Stimulated activated CD4-positive, alpha-beta T cell treated with anti-CD3 and anti-CD28 coated beads, Interleukin-1b, Interleukin-23, amount 100 ng/mL, for 48 hours (primary cell): ENCODE measurements around the gene ARF1.

Source experiments
- DNase-seq: peaks from one replicate; pipeline ENCODE4 v3.0.0-alpha.2; 2020

Gene ARF1

DNA sequence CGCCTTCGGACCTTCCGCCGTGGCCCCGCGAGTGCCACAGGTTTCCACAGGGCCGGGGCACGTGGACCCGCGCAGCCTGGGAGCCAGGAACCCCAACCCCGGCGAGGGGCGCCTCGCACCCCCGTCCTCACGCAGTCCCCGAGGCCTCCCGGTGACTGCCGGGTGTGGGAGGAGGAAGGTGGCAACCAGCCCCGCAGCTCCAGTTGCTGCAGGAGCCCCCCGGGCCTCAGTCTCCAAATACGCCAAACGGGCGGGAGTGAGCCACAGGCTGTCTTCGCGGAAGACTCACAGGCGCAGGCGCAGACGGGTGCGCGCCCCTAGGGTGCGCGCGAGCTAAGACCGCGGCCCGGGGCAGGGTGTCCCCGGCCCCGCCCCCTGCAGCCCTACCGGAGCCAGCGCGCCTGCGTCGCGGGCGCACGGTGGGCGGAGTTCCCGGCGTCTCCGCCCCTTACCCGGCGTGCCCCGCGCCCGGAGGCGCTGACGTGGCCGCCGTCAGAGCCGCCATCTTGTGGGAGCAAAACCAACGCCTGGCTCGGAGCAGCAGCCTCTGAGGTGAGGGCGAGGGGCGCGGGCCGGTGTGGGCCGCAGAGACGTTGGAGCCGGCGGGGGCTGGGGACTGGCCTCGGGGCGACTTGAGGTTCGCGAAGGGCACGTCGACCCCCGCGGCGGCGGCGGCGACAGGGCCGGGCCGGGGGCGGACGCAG is at the start of gene ARF1:
Gene ARF1 (plus strand): TSS at position 495 of the 704 bp plus-strand sequence. CDS start 14,407 bp downstream, outside the sequence.
- DNase-seq: peak; percentile 92

DNA sequence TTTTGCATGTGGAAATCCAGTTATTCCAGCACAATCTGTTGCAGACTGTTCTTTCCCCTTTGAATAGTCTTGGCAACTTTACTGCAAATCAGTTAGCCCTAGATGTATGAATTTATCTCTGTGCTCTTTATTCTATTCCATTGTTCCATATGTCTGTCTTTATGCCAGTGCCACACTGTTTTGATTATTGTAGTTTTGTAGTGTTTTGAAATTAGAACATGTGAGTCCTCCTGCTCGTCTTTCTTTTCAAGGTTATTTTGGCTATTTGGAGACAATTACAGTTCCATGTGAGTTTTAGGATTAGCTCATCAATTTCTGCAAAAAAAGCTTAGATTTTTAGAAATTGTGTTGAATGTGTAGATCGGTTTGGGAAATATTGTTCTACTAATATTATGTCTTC is 49.1 kb upstream of the ARF1 start:
- no peak for DNase-seq

DNA sequence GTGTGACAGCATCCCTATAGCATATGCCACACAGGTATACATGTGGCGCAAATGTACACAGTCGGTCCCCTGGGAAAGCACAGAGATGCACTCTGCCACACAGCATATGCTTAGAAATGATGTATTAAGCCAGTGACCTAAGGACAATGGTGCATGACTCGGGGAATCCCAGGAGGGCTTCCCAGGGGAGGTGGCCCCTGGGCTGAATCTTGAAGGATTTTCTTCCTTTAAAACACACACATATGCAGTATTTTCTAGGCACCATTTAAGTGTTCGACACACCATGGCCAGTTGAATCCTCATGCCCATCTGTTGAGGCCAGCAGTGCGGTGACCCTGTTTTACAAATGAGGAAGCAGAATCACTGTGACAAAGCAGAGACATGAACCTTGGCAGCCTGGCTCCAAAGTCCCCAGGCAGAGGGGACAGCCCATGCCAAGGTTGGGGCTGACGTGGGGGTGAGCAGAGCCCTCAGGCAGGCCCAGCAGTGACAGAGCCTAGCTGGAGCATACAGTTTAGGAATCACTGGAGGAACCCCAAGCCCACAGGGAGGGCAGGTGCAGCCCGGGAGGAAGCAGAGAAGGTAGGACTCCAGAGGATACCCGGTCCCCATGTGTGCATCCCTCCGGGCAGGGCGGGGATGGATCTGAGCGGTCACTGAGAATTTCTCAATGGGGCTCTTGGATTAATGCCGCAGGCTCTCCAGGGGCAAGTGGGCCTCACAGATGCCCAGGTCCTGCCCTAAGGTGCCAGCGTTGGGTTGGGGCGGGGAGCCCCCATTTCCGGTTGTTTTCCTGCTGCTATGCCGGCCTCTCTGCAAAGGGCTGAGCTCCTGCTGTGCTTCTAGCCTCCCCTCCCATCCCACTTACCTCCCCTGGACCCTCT is 47.3 kb upstream of the ARF1 start:
- no peak for DNase-seq

DNA sequence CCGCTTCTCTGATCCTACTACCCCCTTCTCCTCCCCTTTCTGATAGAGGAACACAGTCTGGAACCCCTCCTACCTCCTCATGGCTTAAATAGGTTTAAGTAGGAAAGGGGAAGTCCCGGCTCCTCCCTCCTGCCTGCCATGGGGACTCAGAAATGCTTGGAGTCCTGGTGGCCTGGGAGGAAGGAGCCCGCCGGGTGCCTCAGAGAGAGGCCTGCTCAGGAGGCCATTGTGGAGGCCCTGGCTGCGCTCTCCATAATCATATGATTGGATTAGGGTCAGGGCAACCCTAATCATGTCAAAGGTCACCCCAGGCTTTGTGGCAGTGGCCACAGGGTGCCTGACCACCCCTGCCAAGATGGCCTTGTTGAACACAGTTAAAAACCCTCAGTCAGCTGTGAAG is 46.7 kb upstream of the ARF1 start:
- no peak for DNase-seq

DNA sequence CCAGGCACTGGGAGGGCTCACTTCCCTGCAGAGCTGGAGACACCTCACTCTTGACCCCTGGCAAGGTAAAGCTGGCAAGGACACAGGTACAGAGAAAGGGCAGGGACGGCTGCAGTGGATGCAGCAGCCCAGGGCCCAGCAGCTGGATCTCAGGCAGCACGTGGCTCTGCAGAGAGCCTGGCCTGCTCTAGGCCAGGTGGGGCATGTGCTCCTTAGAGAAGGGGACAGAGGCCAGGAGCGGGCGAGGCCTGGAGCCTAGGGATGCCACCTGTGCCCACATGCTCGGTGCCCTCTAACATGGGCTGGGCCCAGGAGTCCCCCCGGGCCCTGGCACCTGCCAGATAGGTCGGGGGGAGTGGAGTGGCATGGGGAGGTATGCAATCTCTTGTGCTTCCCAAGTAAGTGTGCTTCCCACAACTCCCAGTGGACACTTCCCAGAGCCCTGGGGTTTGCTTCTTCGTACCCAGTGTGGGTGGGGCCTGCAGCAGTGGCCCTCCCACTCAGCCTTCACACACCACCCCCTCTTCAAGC is 45.7 kb upstream of the ARF1 start:
- no peak for DNase-seq

DNA sequence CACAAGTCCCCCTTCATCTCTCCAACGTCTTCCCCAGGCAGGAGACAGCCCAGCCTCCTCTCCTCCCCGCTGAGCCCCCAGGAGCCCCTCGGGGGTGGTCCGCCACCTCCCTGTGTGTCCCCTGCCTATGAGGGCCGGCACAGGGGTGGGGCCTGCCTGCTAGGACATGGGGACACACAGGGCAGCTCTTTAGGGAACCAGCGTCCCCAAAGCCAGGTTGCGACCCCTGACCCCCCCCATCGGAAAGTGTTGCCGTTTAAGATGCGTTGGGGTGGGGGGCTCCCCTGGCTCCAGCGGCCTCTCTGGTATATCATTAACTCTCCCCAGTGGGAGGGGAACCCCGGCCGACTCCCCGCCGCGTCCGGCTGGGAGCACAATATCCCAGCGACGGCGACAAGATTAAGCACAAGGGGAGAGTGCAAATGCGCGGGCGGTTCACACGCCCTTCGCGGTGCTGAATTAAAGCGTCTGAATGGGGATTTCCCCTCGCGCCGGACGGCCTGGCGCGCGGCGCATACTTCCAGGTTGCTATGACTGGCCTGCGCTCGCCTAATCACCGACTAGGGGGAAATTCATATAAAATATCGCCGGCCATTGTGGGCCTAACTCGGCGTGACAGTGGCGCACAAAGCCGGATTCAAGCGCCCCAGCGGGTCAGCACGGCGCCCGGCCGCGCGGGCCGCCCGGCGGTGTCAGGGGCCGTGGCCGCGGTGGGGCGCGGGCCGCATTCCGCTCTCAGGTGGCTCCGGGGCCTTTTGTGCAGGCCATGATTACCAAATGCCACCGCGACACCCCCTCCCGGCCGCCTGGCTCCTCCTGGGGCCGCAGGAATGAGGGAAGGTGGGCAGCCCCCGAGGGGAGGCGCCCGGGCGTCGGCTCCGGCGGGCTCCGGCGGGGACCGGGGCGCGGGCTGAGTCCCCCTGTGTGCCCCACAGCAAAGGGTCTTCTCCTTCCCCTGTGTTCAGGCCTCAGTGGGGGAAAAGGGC is 44.8 kb upstream of the ARF1 start:
- peak; percentile 38 for DNase-seq

DNA sequence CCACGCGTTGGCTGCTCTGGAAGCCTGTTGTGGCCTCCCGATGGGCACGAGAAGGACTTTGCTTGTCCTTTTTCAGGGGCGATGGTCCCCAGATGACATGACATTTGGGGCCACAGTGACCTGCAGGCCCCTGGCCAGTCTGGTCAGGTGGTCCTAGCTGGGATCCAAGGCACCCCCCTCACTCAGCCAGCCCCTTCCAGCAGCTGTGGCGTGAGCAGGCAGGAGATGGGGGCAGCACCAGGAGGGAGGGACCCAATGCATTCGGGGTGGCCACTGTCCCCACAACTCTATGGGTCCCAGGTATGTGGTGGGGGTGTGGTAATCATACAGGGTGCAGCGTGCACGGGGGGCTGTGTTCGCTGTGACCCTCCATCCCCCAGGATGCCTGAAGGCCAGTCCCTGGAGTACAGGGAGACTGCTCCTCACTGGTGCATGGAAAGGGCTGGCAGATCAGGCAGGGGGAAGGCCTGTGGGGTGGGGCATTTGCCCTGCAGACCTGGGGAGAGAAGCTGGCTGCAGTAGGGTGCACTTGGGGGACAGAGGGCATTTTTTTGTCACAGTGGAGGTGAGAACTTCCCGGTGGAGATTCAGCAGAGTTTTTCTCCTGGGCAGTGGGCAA is 44.0 kb upstream of the ARF1 start:
- DNase-seq: no peak

DNA sequence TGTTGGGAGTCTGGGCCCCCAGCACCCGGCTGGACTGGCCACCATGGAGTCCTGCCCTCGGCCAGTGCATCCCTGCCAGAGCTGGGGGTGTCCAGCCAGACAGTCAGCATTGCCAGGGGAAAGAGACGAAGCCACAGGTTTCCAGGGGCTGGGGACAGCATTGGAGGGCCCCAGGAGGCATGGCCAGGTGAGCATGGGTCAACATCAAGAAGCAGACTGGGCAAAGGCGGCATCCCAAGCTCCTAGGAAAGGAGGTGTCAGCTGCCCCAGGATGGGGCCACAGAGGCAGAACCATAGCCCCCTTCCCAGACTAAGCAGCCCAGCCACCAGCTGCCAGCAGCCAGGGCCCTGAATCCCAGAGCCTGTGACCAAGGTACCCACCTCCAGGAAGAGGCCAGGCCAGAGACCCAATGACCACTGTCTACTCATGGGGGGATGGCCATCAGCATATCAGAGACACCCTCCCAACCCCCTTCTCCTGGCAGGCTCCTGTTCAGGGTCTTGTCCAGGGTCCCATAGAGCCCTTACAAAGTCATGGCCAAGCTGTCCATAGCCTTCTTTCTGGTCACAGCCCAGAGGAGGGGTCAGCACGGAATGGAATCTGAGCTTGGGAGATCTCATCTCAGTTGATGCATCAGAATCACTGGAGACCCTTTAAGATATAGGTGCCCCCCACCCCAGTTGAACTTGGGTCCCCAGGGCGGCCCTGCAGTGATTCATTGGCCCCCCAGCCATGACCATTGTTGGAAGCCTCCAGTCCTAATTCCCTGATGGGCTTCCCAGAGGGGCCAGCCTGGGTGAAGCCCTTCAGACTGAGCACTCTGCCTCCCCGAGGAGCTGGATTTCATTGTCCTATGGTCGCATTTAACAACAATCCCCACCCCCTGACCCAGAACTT is 43.3 kb upstream of the ARF1 start:
- no peak for DNase-seq

DNA sequence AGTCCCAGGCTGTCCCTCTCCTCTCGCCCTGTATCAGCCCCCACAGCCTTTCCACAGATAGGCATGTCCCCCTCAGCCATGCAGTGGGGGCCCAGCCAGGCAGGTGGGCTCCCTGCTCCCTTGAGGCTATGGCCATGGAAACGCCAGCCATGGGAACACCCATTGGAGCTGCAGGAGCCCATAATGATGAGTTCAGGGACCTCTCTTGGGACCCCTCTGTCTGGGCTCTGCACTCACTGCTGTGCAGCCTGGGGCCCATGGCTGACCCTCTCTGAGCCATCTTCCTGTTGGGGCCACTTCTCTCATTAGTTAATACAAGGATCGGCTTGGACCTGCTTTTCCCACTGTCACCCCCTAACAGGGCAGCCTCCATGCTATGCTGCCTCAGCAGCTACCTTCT is 42.5 kb upstream of the ARF1 start:
- DNase-seq: no peak

DNA sequence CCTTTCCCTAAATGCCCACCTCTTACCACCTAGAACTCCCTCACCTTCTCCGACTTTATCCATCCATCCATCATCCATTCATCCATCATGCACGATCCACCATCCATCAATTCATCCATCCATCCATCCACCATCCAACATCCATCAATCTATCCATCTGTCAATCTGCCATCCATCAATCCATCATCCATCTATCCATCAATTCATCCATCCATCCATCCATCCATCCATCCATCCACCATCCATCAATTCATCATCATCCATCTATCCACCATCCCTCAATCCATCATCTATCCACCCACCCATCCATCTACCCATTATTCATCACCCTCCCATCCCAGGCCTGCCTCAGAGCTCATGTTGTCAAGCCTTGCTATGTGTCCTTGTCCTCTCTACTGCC is 41.2 kb upstream of the ARF1 start:
- DNase-seq: no peak

DNA sequence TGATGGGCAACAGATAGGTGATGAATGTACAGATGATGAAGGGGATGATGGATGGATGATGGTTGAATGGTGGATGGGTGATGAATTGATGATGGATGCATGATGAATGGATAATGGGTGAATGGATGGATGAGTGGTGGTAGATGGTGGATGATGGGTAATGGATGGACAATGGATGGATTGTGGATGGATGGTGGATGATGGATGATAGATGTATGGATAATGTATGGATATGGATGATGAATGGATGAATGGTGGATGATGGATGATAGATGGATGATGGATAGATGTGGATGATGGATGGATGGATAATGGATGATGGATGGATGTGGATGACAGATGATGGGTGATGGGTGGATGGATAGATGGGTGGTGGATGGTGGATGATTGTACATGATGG is 40.0 kb upstream of the ARF1 start:
- DNase-seq: no peak

DNA sequence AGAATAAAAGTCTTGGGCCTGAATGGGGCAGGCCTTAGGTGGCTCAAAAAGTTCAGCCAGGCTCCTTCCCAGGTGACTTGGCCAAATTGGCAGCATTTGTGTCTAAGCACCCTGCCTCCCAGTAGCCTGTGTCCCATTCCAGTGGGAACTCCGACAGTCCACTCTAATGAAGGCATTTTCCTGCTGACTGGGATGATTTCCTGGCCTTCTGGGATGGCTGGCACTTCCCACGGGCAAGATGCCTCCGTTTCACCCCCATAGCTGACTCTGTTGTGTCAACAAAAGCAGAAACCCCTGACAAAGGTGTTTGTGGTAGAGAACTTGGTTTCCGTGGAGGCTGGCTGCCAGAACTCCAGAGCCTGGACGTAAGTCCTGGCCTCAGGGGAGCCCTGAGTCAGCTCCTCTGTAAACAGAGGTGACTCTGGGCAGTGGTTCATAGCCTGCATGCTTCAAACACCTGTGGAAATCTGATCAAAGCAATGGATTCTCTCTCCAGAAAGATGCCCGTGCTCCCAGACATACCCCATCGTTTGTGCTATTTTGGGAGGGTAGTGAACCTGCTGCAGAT is 39.1 kb upstream of the ARF1 start:
- DNase-seq: no peak

DNA sequence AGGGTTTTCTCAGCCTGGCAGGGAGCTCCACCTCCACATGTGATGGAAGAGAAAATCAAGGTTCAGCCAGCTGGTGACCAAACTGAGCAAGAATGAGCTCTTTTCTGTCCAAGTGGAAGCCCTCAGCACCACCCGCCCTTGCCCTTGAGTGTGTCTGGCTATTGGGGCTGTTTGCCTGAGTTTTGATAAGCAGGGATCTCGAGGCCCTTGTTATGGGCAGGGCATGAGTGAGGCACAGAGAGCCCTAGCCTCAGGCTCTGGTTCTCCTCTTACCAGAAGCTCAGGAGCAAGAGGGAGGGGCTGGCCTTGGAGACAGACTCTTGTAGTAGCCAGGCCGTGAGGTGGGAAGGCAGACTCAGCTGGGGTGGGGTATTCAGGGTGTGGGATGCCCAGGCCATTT is 37.5 kb upstream of the ARF1 start:
- no peak for DNase-seq

DNA sequence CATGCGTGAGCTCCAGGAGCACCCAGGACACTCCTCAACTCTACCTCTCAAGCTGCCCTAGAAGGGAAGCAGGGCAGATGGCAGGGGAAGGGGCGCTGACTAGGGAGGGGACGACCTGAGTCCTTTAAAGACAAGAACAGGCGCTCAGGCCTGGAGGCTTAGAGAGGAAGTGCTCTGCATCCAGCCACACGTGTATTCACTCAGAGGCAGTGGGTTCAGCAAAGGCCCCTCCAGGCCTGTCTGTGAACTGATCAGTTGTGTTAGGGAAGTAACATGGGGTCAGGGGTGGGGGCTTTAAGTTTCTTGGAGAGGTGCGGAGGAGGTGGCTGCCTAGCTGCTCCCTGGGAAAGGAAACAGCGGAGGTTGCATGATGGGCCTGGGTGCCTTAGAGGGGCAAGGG is 37.1 kb upstream of the ARF1 start:
- DNase-seq: no peak

DNA sequence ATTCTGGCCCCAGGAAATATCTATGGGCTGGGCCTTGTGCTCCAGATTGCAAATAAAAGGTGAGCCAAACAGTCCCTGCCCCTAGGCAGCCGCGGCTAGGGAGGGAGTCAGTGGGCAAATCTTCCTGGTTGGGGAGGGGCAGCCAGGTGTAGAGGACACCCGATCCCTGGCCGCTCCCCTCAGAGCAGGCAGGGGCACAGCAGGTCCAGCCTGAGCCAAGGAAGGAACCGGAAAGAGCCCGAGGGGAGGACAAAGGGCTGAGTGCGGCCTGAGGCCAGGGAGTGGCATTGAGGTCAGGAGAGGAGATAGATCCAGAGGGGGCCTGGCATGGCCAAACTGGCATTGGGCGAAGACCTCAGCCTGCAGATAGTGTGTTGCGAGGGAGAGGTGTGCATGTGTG is 36.6 kb upstream of the ARF1 start:
- DNase-seq: no peak

DNA sequence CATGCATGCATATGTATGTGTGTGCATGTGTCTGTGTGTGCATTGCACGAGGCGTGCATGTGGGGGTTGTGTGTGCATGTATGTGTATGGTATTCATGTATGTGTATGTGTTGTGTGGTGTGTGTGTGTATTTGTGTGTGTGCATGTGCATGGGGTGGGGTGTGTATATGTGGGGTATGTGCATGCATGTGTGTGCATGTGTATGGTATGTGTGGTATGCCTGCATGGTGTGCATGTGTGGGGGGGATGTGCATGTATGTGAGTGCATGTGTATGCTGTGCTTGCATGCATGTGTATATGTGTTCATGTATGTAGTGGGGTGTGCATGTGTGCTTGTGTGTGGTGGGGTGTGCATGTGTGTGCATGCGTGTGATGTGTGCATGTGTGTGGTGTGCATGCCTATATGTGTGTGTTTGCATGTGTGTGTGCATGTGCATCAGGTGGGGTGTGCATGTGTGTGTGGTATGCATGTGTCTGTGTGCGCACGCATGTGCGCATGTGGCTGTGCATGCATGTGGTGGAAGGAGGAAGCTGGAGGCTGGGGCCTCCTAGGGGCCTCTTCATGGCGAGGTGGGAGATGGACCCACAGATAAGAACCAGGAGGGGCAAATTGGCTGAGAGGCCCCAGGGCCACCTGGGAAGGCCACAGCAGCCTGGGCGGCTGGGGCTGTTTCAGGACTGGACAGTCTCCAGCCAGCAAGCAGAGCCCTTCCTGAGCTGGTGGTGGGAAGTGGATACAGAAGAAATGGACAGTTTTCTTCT is 35.9 kb upstream of the ARF1 start:
- no peak for DNase-seq

DNA sequence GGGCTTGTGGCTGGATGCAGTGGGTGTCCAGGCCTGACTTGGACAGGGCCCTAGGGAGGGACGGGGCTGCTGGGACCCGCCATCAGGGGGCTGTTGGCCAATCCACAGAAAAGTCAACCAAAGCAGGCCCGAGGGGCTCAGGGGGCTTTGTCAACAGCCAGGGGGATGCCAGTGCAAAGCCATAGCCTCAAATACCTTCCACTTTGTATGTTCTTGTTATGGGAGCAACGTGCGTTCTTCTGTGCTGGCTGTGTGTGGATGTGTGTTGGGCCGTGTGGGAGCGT is 35.4 kb upstream of the ARF1 start:
- DNase-seq: no peak

DNA sequence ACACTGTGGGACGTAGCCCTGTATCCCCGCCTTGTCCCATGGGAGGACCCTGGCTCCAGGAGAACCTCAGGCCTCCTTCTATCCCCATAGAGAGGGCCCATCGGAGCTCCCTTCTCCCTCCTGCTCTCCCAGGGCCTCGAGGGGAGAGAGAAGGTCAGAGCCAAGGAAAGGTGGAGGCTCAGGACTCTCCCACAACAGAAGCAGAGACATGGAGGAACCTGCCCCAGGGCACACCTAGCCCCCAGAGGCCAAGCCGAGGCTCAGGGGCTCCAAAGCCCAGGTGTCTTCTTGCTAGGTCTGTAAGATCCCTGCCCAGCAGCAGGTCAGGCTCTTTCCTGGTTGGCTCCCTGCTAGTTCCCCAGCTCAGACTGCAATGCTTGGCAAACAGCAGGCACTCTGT is 34.4 kb upstream of the ARF1 start:
- DNase-seq: no peak

DNA sequence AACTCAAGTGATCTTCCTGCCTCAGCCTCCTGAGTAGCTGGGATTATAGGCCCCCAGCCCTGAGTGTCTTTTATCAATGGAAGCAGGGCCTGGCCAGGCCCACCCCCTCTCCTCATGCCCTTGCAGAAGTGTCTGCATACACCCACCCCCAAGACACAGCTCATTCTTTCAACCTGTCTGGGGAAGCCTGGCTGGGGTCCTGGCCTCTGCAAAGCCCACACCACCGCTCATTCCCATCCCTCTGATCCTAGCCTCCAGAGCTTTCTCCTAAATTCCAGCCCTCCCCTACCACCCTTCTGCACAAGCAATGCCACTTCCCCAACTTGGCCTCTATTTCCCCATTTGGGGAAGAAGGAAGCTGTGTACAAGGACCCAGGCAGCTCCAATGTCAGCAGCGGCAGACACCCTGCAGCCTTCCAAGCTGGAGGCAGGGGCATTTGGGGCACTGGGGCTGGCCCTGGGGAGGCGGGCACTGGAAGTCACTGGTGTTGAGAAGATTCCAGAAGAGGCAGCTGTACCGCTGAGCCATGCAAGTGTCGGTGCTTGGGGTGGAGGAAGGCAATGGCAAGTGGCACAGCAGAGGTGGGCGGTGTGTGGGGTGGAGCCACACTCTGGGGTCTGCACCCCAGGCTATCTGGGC is 33.7 kb upstream of the ARF1 start:
- DNase-seq: no peak
